Astrocyte (in vitro differentiated cells and primary cell): ENCODE data around the gene ZNF519.
"Not testable (repeated sequence)": the region's sequence is repeated elsewhere in the genome, so short reads cannot be mapped to it uniquely, and the experiment has no call there.

ENCODE experiments used
- CTCF ChIP-seq: IDR thresholded peaks from 2 replicates; pipeline ENCODE4 v1.5.1; 2011; ENCODE audit warnings: low read depth, mild to moderate bottlenecking, inconsistent platforms, low read length, moderate library complexity; ENCODE audit not compliant: insufficient read depth
- EZH2 ChIP-seq: IDR thresholded peaks from 2 replicates; pipeline ENCODE4 v1.6.1; 2012; ENCODE audit warnings: mild to moderate bottlenecking, low read length, inconsistent platforms; ENCODE audit not compliant: insufficient read depth

- TF ChIP-seq CTCF, EZH2: not testable (repeated sequence)
Measured at GRCh38 chr18:14172142-14173115, 40.2 kb upstream of the ZNF519 start.
